Left ventricle myocardium inferior (tissue), 1 donor: Measurements from ENCODE around the gene C2orf76. TPM values are rescaled to one million over a fixed set of nuclear protein-coding genes. Genes with fewer than 3 reads are reported as not detected.
A peak's percentile ranks its signal among the peaks of the same experiment; 100 is the strongest.
"Not testable (repeated sequence)": the region's sequence is repeated elsewhere in the genome, so short reads cannot be mapped to it uniquely, and the experiment has no call there.

Experiments
- DNase-seq: peaks from one replicate; pipeline ENCODE4 v3.0.0-alpha.2; 2020
- H3K27ac ChIP-seq: fragments of 200-600 bp; replicated peaks from 2 replicates; pipeline ENCODE4 v1.8.0; 2021
- H3K27me3 ChIP-seq: fragments of 200-600 bp; 2 replicates; pipeline ENCODE4 v1.8.0; 2021; ENCODE audit warnings: low read depth
- H3K36me3 ChIP-seq: fragments of 200-600 bp; 2 replicates; pipeline ENCODE4 v1.8.0; 2021
- H3K4me1 ChIP-seq: fragments of 200-600 bp; 2 replicates; pipeline ENCODE4 v1.8.0; 2021
- H3K4me3 ChIP-seq: fragments of 200-600 bp; 2 replicates; pipeline ENCODE4 v1.8.0; 2021; ENCODE audit warnings: mild to moderate bottlenecking, moderate library complexity
- H3K9me3 ChIP-seq: fragments of 200-600 bp; replicated peaks from 2 replicates; pipeline ENCODE4 v1.8.0; 2021
- intact Hi-C: fragments of 100-400 bp; cut with micrococcal nuclease; formaldehyde crosslinking; loops from one replicate; pipeline ENCODE4 v1.11.0; 2022
- total RNA-seq: library from RNA; stranded (reverse); fragmentation: NEBNext Ultra II Directional; extraction: Animal tissue kit (Norgen Biotek cat#: 25700); gene quantifications from one replicate; pipeline ENCODE4 v1.2.1, GENCODE V29; 2021
- TF ChIP-seq, protein P1 (sequence below): fragments of 200-600 bp; IDR thresholded peaks from 2 replicates; pipeline ENCODE4 v1.8.0; 2021; ENCODE audit warnings: antibody characterized with exemption, mild to moderate bottlenecking, borderline replicate concordance
- donor health status: DM: no; HTN: yes; CAD: no; lungs with severe emphysema.

Gene C2orf76
- total RNA-seq, 1 donor from 2014 or later = 7.3 TPM

DNA sequence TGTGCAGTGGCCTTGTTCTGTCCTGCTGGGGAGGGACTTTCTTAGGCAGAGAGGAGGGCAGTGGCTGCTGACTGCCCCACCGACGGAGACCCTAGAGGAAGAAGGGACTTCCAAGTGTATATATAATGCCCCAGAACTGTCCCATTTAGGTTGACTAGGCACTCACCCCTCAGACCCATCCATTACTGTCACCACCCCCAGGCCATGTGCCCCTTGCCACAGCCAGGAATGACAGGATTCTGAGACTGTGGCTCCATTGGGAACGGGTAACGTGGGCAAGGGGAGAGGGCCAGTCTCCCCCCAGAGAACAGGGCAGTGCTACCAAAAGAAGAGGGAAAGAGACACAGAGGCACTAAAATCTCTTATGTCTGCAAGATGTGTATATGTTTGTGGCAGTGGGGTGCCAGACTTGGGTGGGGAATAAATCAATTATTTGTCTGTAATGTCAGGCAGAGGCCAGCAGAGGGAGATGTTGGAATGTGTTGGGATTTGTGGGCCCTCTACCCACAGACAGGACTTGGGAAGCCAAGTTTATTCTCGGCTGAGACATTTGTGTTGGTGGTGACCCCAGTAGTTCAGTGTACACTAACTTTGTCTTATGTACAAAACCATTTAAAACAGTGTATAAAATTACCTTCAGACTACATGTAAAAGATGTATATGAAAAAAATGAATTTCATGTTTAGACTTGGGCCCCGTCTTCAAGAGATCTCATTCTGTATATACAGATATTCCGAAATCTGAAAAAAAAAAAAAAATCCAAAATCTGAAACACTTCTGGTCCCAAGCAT is 41.0 kb upstream of the C2orf76 start:
- no peak for DNase-seq
- H3K27ac ChIP-seq = no peak overlapping the region
- intact Hi-C loops = loop anchor here (5.0 kb wide), 2 partner anchors 70 to 255 kb away; no protein-coding TSS in a partner anchor

DNA sequence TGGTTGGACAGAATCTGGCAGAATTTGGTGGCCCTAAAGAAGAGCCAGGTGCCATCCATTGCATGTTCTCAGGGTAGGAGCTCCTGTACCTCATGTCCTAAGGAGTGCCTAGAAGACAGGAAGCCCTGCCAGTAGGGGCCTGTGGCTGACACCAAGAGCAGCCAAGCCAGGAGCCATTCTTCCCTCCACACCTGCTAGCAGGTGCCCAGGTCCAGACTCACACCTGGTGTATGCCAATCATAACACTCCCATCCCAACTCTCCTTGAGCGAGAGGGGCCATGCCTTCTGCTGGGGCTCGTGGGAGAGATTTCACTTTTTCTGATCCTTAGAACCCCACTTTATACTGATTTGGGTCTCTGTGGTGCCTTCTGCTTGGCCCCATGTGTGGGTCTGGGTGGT is 38.5 kb upstream of the C2orf76 start:
- H3K27ac ChIP-seq = no peak overlapping the region
- H3K36me3 ChIP-seq = no peaks in the 10 kb centered on the region
- H3K4me1 ChIP-seq = peaks cover 21% of the 10 kb centered on the region
- no peak for DNase-seq
- TF ChIP-seq, protein P1, sequence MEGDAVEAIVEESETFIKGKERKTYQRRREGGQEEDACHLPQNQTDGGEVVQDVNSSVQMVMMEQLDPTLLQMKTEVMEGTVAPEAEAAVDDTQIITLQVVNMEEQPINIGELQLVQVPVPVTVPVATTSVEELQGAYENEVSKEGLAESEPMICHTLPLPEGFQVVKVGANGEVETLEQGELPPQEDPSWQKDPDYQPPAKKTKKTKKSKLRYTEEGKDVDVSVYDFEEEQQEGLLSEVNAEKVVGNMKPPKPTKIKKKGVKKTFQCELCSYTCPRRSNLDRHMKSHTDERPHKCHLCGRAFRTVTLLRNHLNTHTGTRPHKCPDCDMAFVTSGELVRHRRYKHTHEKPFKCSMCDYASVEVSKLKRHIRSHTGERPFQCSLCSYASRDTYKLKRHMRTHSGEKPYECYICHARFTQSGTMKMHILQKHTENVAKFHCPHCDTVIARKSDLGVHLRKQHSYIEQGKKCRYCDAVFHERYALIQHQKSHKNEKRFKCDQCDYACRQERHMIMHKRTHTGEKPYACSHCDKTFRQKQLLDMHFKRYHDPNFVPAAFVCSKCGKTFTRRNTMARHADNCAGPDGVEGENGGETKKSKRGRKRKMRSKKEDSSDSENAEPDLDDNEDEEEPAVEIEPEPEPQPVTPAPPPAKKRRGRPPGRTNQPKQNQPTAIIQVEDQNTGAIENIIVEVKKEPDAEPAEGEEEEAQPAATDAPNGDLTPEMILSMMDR = no peak
- intact Hi-C loops = loop anchor here (5.0 kb wide), 2 partner anchors 72 to 257 kb away; no protein-coding TSS in a partner anchor
- H3K27me3 ChIP-seq = no peaks in the 10 kb centered on the region
- H3K9me3 ChIP-seq = no peaks in the 10 kb centered on the region
- no peak overlapping the region for H3K4me3 ChIP-seq

More for the DNA sequence above, 41.0 kb upstream of the C2orf76 start:
- H3K36me3 ChIP-seq = no peaks in the 10 kb centered on the region
- no peaks in the 10 kb centered on the region for H3K9me3 ChIP-seq
- H3K27me3 ChIP-seq = no peaks in the 10 kb centered on the region
- TF ChIP-seq, protein P1 = peak; percentile 82
- H3K4me3 ChIP-seq = no peak overlapping the region
- H3K4me1 ChIP-seq = peaks cover 13% of the 10 kb centered on the region

DNA sequence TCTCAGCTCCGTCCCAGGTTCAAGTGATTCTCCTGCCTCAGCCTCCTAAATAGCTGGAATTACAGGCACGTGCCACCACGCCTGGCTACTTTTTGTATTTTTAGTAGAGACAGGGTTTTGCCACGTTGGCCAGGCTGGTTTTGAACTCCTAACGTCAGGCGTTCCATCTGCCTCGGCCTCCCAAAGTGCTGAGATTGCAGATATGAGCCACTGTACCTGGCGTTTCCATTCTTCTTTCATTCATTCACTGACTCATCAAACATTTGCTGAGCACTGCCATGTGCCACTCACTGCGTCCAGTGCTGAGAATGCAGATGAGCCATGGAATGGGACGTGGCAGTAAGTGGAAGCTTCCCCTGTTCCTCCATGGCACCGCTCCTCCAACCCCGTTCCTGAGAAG is 37.0 kb upstream of the C2orf76 start:
- not testable (repeated sequence) for H3K4me3 ChIP-seq

DNA sequence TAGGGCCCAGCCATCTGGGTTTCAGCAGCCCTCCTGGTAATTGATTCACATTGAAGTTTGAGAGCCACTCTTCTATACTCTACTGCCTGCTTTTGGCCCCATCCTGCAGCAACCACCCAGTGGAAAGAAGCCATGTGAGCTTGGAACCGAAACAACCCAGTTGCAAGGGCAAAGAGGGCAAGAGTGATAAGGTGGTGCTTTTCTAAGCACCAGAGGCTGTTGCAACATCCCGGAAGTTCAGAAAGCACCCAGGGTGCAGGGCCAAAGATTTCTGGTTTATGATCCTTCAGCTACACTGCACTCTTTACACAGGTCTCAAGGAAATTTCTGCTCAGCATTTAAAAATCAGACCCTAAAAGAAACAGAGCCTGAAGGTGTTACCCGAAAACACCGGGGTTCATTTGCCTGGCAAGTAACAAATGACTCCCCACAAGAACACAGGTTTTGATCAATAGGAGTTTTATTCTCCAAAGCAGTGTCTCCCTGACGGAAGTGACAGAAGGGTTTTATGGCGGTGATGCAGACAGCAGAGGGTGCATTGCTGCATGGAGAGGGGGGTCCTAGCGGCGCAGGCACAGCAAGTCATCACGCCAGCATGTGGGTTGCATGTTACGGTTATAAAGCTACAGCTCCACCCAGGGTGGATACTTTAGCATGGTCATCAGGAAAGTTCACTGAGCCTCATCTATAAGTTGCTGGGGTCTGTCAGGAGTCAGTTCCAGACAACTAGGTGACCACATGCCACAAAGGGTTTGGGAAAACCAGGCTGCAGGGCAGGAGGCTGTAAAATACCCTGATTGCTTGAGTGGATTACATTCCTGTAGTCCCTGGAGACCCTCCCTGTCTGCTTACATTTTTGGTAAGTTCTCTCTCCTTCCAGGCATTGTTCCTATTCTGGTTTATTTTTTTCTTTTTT is 36.3 kb upstream of the C2orf76 start:
- Histone ChIP-seq H3K27me3 (no peaks in the 10 kb centered on the region), H3K4me3 (no peak overlapping the region), H3K27ac (peak overlapping the region; percentile 75), H3K4me1 (peaks cover 18% of the 10 kb centered on the region), H3K36me3 (no peaks in the 10 kb centered on the region), H3K9me3 (no peaks in the 10 kb centered on the region)
- TF ChIP-seq, protein P1 = no peak
- intact Hi-C loops = no loop called here
- peak; percentile 30 for DNase-seq

More for the DNA sequence above, 37.0 kb upstream of the C2orf76 start:
- H3K4me1 ChIP-seq = peaks cover 21% of the 10 kb centered on the region
- H3K9me3 ChIP-seq, intact Hi-C loops, H3K36me3 ChIP-seq, H3K27me3 ChIP-seq, H3K27ac ChIP-seq, DNase-seq: not testable (repeated sequence)

DNA sequence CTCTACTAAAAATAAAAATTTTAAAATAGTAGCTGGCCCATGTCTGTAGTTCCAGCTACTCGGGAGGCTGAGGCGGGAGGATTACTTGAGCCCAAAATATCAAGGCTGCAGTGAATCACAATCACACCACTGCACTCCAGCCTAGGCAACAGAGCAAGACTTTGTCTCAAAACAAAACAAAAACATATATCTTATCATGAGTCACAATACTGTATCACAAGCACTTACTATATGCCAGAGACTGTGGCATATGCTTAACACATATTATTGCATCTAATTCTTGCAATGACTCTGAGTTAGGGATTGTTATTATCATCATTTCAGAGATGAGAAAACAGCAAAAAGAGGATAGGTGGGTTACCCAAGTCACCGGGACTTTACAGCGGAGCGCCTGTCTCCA is 35.5 kb upstream of the C2orf76 start:
- TF ChIP-seq, protein P1 = no peak
- Histone ChIP-seq H3K27me3 (no peaks in the 10 kb centered on the region), H3K4me1 (peaks cover 16% of the 10 kb centered on the region), H3K36me3 (no peaks in the 10 kb centered on the region), H3K4me3 (no peak overlapping the region), H3K9me3 (no peaks in the 10 kb centered on the region), H3K27ac (peak overlapping the region; percentile 75)
- no peak for DNase-seq
- intact Hi-C loops = no loop called here
